ENCODE data around the gene LAMB1.
"Not testable (repeated sequence)": the region's sequence is repeated elsewhere in the genome, so short reads cannot be mapped to it uniquely, and the experiment has no call there.

The LAMB1 gene

DNA sequence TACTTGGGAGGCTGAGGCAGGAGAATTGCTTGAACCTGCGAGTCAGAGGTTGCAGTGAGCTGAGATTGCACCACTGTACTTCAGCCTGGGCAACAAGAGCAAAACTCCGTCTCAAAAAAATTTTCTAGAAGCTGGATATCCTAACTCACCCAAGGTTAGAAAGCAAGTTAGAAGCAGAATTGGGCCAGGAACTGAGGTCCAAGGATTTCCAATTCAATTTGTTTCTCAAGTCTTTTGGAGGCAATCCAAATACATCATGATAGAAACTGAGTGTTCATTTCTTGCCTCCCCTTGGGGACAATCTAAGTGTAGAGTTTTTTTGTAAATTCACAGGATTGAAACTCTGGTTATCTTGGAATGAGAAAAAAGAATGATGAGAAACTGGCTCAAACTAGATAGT is 45.5 kb downstream of the LAMB1 start:
- peaks cover 2% of the 10 kb centered on the region for H3K27me3 ChIP-seq (ENCODE audit: insufficient read depth, poor library complexity, severe bottlenecking)
- TF ChIP-seq, protein P1, sequence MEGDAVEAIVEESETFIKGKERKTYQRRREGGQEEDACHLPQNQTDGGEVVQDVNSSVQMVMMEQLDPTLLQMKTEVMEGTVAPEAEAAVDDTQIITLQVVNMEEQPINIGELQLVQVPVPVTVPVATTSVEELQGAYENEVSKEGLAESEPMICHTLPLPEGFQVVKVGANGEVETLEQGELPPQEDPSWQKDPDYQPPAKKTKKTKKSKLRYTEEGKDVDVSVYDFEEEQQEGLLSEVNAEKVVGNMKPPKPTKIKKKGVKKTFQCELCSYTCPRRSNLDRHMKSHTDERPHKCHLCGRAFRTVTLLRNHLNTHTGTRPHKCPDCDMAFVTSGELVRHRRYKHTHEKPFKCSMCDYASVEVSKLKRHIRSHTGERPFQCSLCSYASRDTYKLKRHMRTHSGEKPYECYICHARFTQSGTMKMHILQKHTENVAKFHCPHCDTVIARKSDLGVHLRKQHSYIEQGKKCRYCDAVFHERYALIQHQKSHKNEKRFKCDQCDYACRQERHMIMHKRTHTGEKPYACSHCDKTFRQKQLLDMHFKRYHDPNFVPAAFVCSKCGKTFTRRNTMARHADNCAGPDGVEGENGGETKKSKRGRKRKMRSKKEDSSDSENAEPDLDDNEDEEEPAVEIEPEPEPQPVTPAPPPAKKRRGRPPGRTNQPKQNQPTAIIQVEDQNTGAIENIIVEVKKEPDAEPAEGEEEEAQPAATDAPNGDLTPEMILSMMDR (IDR thresholded peaks at IDR 0.05; ENCODE audit: insufficient read depth, low read length): no peak
- TF ChIP-seq SPI1 (IDR thresholded peaks at IDR 0.05; ENCODE audit: borderline replicate concordance, low read depth) (no peak), POLR2AphosphoS5 (IDR thresholded peaks at IDR 0.05; ENCODE audit: low read depth) (no peak), REST (IDR thresholded peaks at IDR 0.05; ENCODE audit: insufficient replicate concordance, low read depth) (no peak), GABPA (IDR thresholded peaks at IDR 0.05; ENCODE audit: low read depth) (no peak)
- DNase-seq (ENCODE audit: low read depth in 1 of 2, low spot score in 1 of 2): no peak
- no peak overlapping the region for H3K4me3 ChIP-seq (replicated peaks; ENCODE audit: insufficient read depth, low read length)
- H3K27ac ChIP-seq (replicated peaks): no peak overlapping the region

- not testable (repeated sequence) for H3K4me3 ChIP-seq (replicated peaks; ENCODE audit: insufficient read depth, low read length); DNase-seq (ENCODE audit: low read depth in 1 of 2, low spot score in 1 of 2); H3K27me3 ChIP-seq (ENCODE audit: insufficient read depth, poor library complexity, severe bottlenecking); H3K27ac ChIP-seq (replicated peaks)
Observed at GRCh38 chr7:107956950-107957349, 46.0 kb downstream of the LAMB1 start.

DNA sequence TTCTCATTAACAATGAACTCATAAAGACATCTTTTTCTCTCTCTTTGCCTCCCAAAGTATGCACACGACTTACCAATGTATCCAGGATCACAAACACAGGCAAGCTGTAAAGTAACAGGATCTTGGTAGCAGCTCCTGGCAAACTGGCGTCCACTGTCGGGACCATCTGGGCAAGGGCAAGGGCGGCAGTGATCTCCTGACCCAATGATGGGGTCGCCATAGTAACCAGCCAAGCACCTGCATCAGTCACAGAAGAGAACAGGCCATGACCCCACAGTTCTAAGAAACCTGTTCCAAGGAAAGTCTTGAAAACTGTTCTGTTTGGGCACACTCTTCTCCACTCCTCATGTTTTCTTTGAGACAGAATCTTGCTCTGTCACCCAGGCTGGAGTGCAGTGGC is 47.6 kb downstream of the LAMB1 start:
- no peaks in the 10 kb centered on the region for H3K27me3 ChIP-seq (ENCODE audit: insufficient read depth, poor library complexity, severe bottlenecking)
- H3K4me3 ChIP-seq (replicated peaks; ENCODE audit: insufficient read depth, low read length): no peak overlapping the region
- DNase-seq (ENCODE audit: low read depth in 1 of 2, low spot score in 1 of 2): no peak
- TF ChIP-seq POLR2AphosphoS5 (IDR thresholded peaks at IDR 0.05; ENCODE audit: low read depth): no peak
- TF ChIP-seq SPI1 (IDR thresholded peaks at IDR 0.05; ENCODE audit: borderline replicate concordance, low read depth): no peak
- TF ChIP-seq REST (IDR thresholded peaks at IDR 0.05; ENCODE audit: insufficient replicate concordance, low read depth): no peak
- no peak for TF ChIP-seq GABPA (IDR thresholded peaks at IDR 0.05; ENCODE audit: low read depth)
- TF ChIP-seq, protein P1 (IDR thresholded peaks at IDR 0.05; ENCODE audit: insufficient read depth, low read length): no peak
- H3K27ac ChIP-seq (replicated peaks): no peak overlapping the region

DNA sequence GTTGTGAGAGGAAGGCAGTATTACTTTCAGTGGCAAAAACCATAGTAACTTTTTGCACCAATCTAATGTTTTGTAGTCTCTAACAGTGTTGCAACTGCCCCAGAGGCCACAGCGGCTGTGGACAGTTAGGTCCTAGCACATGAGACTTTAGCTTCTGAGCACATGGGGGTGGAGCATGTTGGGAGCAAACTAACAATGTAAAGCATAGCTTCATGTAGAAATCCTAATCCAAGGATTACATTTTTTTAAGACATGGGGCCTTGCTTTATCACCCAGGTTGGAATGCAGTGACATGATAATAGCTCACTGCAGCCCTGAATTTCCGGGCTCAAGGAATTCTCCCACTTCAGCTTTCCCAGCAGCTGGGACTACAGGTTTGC is 49.0 kb downstream of the LAMB1 start:
- Histone ChIP-seq H3K27me3 (ENCODE audit: insufficient read depth, poor library complexity, severe bottlenecking) (no peaks in the 10 kb centered on the region), H3K27ac (replicated peaks) (no peak overlapping the region), H3K4me3 (replicated peaks; ENCODE audit: insufficient read depth, low read length) (no peak overlapping the region)
- TF ChIP-seq POLR2AphosphoS5 (IDR thresholded peaks at IDR 0.05; ENCODE audit: low read depth): no peak
- TF ChIP-seq REST (IDR thresholded peaks at IDR 0.05; ENCODE audit: insufficient replicate concordance, low read depth): no peak
- no peak for TF ChIP-seq SPI1 (IDR thresholded peaks at IDR 0.05; ENCODE audit: borderline replicate concordance, low read depth)
- TF ChIP-seq, protein P1 (IDR thresholded peaks at IDR 0.05; ENCODE audit: insufficient read depth, low read length): no peak
- TF ChIP-seq GABPA (IDR thresholded peaks at IDR 0.05; ENCODE audit: low read depth): no peak
- peak in 1 of 2 experiments; percentile 8 for DNase-seq (ENCODE audit: low read depth in 1 of 2, low spot score in 1 of 2)

Measured in HL-60 (cell line).